IMR-90 (cell line): ENCODE results near the gene ACAP2. TPM values are rescaled to one million over a fixed set of nuclear protein-coding genes. Genes with fewer than 3 reads are reported as not detected.

Experiments
- ATAC-seq: fragments of 200-7000 bp; cut with Tn5 transposase; 2 replicates; pipeline ENCODE4 v1.9.1; 2020; ENCODE audit warnings: low read depth, mild to moderate bottlenecking, moderate library complexity
- BruUV-seq: library from RNA; stranded (reverse); fragments of 400-500 nt; replicated peaks from 2 replicates; lab custom pipeline; 2021; lab: Mats Ljungman, UMichigan
- CTCF ChIA-PET: fragments of 300-600 bp; formaldehyde crosslinking; extraction: SDS; loops from one replicate; lab custom pipeline; 2021; ENCODE audit warnings: antibody characterized with exemption; lab: Yijun Ruan, JAX
- POLR2A ChIA-PET: fragments of 300-600 bp; sonication (Branson Sonifier 250); formaldehyde crosslinking; loops from one replicate; lab custom pipeline; 2022; ENCODE audit warnings: antibody characterized with exemption; ENCODE audit not compliant: unreplicated experiment; lab: Charles Lee
- DNase-seq: peaks from one replicate; pipeline ENCODE4 v3.0.0; 2013
- H2AFZ ChIP-seq: replicated peaks from 2 replicates; pipeline ENCODE3; 2013; ENCODE audit warnings: low read length, mild to moderate bottlenecking; ENCODE audit not compliant: poor library complexity
- H2AK5ac ChIP-seq: 2 replicates; pipeline ENCODE4 v1.6.1; 2013; ENCODE audit warnings: low read depth, low read length, inconsistent platforms
- H2AK9ac ChIP-seq: replicated peaks from 2 replicates; pipeline ENCODE3; 2013; ENCODE audit warnings: mild to moderate bottlenecking, low read depth, low read length, moderate library complexity; ENCODE audit not compliant: poor library complexity
- H2BK120ac ChIP-seq: 2 replicates; pipeline ENCODE4 v1.6.1; 2013; ENCODE audit warnings: low read depth, low read length, inconsistent platforms
- H2BK15ac ChIP-seq: 3 replicates; pipeline ENCODE4 v1.6.1; 2013; ENCODE audit warnings: low read depth, low read length, inconsistent platforms
- H2BK20ac ChIP-seq: 2 replicates; pipeline ENCODE4 v1.6.1; 2013; ENCODE audit warnings: low read depth, mild to moderate bottlenecking, inconsistent platforms, low read length, moderate library complexity
- H2BK5ac ChIP-seq: 2 replicates; pipeline ENCODE4 v1.6.1; 2013; ENCODE audit warnings: mild to moderate bottlenecking, low read depth, low read length, inconsistent platforms; ENCODE audit not compliant: poor library complexity, severe bottlenecking
- H3K14ac ChIP-seq: replicated peaks from 2 replicates; pipeline ENCODE4 v1.6.1; 2013; ENCODE audit warnings: low read depth, low read length, inconsistent platforms
- H3K18ac ChIP-seq: 2 replicates; pipeline ENCODE4 v1.6.1; 2013; ENCODE audit warnings: low read depth, low read length, control low read depth
- H3K23ac ChIP-seq: 2 replicates; pipeline ENCODE4 v1.6.1; 2013; ENCODE audit warnings: low read depth, low read length, inconsistent platforms
- H3K27ac ChIP-seq: 2 replicates; pipeline ENCODE4 v1.5.1; 2013; ENCODE audit warnings: mild to moderate bottlenecking, control low read depth, low read length; ENCODE audit not compliant: insufficient read depth
- H3K27me3 ChIP-seq: 2 replicates; pipeline ENCODE4 v1.6.1; 2013; ENCODE audit warnings: low read length; ENCODE audit not compliant: control insufficient read depth, insufficient read depth
- H3K36me3 ChIP-seq: 2 replicates; pipeline ENCODE4 v1.6.1; 2013; ENCODE audit warnings: low read length, mixed read lengths; ENCODE audit not compliant: control insufficient read depth, insufficient read depth
- H3K4ac ChIP-seq: 2 replicates; pipeline ENCODE4 v1.6.1; 2013; ENCODE audit warnings: low read depth, low read length, inconsistent platforms
- H3K4me1 ChIP-seq: 2 replicates; pipeline ENCODE4 v1.6.1; 2013; ENCODE audit warnings: low read length, mixed read lengths; ENCODE audit not compliant: control insufficient read depth, insufficient read depth
- H3K4me2 ChIP-seq: 2 replicates; pipeline ENCODE4 v1.6.1; 2013; ENCODE audit warnings: low read depth, mild to moderate bottlenecking, control low read depth, low read length, moderate library complexity
- H3K4me3 ChIP-seq: 2 replicates; pipeline ENCODE4 v1.5.1; 2013; ENCODE audit warnings: low read depth, mild to moderate bottlenecking, control low read depth, low read length, moderate library complexity; ENCODE audit not compliant: insufficient read depth
- H3K56ac ChIP-seq: 2 replicates; pipeline ENCODE4 v1.6.1; 2013; ENCODE audit warnings: low read length, inconsistent platforms; ENCODE audit not compliant: insufficient read depth; ENCODE audit errors: extremely low read depth
- H3K79me1 ChIP-seq, 2 experiments: 2 replicates each; pipeline ENCODE4 v1.6.1; 2013; ENCODE audit warnings: low read length in 2 of 2, inconsistent platforms in 1 of 2, low read depth in 1 of 2
- H3K9ac ChIP-seq: 2 replicates; pipeline ENCODE4 v1.6.1; 2013; ENCODE audit warnings: low read depth, low read length, control low read depth
- H3K9me1 ChIP-seq: 2 replicates; pipeline ENCODE4 v1.6.1; 2013; ENCODE audit warnings: low read length, inconsistent platforms; ENCODE audit not compliant: insufficient read depth
- H3K9me3 ChIP-seq: 2 replicates; pipeline ENCODE4 v1.6.1; 2013; ENCODE audit warnings: low read length; ENCODE audit not compliant: control insufficient read depth, insufficient read depth
- H4K20me1 ChIP-seq: 2 replicates; pipeline ENCODE4 v1.6.1; 2013; ENCODE audit warnings: low read length, inconsistent platforms; ENCODE audit not compliant: insufficient read depth
- H4K5ac ChIP-seq: 2 replicates; pipeline ENCODE4 v1.6.1; 2013; ENCODE audit warnings: mild to moderate bottlenecking, low read depth, low read length, control low read depth
- H4K8ac ChIP-seq, 2 experiments: 2 replicates each; pipeline ENCODE4 v1.6.1; 2013; ENCODE audit warnings: low read depth in 2 of 2, low read length in 2 of 2, control low read depth in 1 of 2, inconsistent platforms in 1 of 2
- H4K91ac ChIP-seq: 2 replicates; pipeline ENCODE4 v1.6.1; 2013; ENCODE audit warnings: low read depth, low read length, inconsistent platforms; ENCODE audit not compliant: insufficient read depth
- ELK1 ChIP-seq: fragments of 150-350 bp; IDR thresholded peaks from 2 replicates; pipeline ENCODE4 v1.6.1; 2016; ENCODE audit warnings: low read depth, mild to moderate bottlenecking, low read length, moderate library complexity, borderline replicate concordance
- MXI1 ChIP-seq: IDR thresholded peaks from 2 replicates; pipeline ENCODE4 v1.6.1; 2012; ENCODE audit warnings: low read depth, mild to moderate bottlenecking, low read length, moderate library complexity, borderline replicate concordance
- RAD21 ChIP-seq: IDR thresholded peaks from 2 replicates; pipeline ENCODE4 v1.6.1; 2012; ENCODE audit warnings: low read length, improper control_type of control experiment
- RCOR1 ChIP-seq: IDR thresholded peaks from 2 replicates; pipeline ENCODE4 v1.6.1; 2012; ENCODE audit warnings: mild to moderate bottlenecking, low read length, improper control_type of control experiment; ENCODE audit not compliant: insufficient replicate concordance
- RFX5 ChIP-seq: IDR thresholded peaks from 2 replicates; pipeline ENCODE4 v1.8.0; 2012; ENCODE audit warnings: low read depth, mild to moderate bottlenecking, low read length, moderate library complexity
- WGBS, 2 experiments: methylation state at CpG; one replicate each; pipeline versions ENCODE4 v1.1.5 to v1.1.7; 2013; ENCODE audit warnings: missing lambda C conversion rate in 2 of 2; ENCODE audit not compliant: insufficient read length in 1 of 2; ENCODE audit errors: extremely low coverage in 2 of 2; 5-methylcytosine and 5-hydroxymethylcytosine counted together
- dilution Hi-C: fragments of 300-500 bp; cut with HindIII; formaldehyde crosslinking; loops from one replicate; pipeline ENCODE4 v1.14.3; 2018; ENCODE audit warnings: low sequenced_read_pairs; ENCODE audit not compliant: unreplicated experiment
- in situ Hi-C: fragments of 300-500 bp; cut with MboI; formaldehyde crosslinking; loops from 3 replicates; pipeline ENCODE4 v1.14.3; 2019; ENCODE audit warnings: low sequenced_read_pairs, inconsistent platforms, mixed read lengths
- intact Hi-C: fragments of 100-400 bp; cut with micrococcal nuclease; formaldehyde crosslinking; loops from 2 replicates; pipeline ENCODE4 v1.10.0; 2022
- polyA plus RNA-seq, 3 experiments: library from polyadenylated mRNA; depleted of rRNA; stranded (reverse); fragments of >200 nt; gene quantifications; 2 replicates each; pipeline ENCODE4 v1.2.3, GENCODE V29; 2012; ENCODE audit warnings: low replicate concordance in 1 of 3
- total RNA-seq: library from RNA; depleted of rRNA; stranded (reverse); fragments of >200 nt; gene quantifications from 2 replicates; pipeline ENCODE4 v1.2.3, GENCODE V29; 2012
- TF ChIP-seq, protein P1 (sequence below): fragments of 150-350 bp; IDR thresholded peaks from 2 replicates; pipeline ENCODE4 v1.6.1; 2017; ENCODE audit warnings: mild to moderate bottlenecking, antibody characterized with exemption, low read length, low read depth

ACAP2 gene
- total and polyA plus RNA-seq, 2 of the 4 experiments (the other 2 are of a cell fraction), result 11.9 to 35.1 TPM

GRCh38 chr3:195407531-195408409 is 35.0 kb downstream of the ACAP2 start:
- no peak overlapping the region for H3K18ac ChIP-seq
- no peak overlapping the region for H2BK120ac ChIP-seq
- no peak overlapping the region for H4K5ac ChIP-seq
- no peak overlapping the region for H3K4me3 ChIP-seq
- peaks cover 4% of the 10 kb centered on the region; the same call in 1 of the 2 replicates for H3K9me1 ChIP-seq
- H4K91ac ChIP-seq, result no peak overlapping the region
- dilution Hi-C loops (no loop called here), in situ Hi-C loops (no loop called here), intact Hi-C loops (no loop called here)
- no peaks in the 10 kb centered on the region for H3K27me3 ChIP-seq
- no TSS peak for BruUV-seq
- H4K8ac ChIP-seq, result no peak overlapping the region
- H2AK9ac ChIP-seq, result no peak overlapping the region
- H2AFZ ChIP-seq, result no peak overlapping the region
- no peak overlapping the region for H3K14ac ChIP-seq
- no peak overlapping the region for H2AK5ac ChIP-seq
- no peak overlapping the region for H3K27ac ChIP-seq
- no peaks in the 10 kb centered on the region for H3K9me3 ChIP-seq
- ATAC-seq (no peak), DNase-seq (no peak)
- ChIA-PET POLR2A (no interaction called here), CTCF (no interaction called here)
- peaks cover 2% of the 10 kb centered on the region; the same call in 1 of the 2 replicates for H3K36me3 ChIP-seq
- no peak overlapping the region for H3K4ac ChIP-seq
- no peaks in the 10 kb centered on the region for H3K4me1 ChIP-seq
- H4K20me1 ChIP-seq, result peaks cover 31% of the 10 kb centered on the region; the same call in 1 of the 2 replicates
- no peak for TF ChIP-seq MXI1
- no peak for TF ChIP-seq ELK1
- TF ChIP-seq RCOR1, result no peak
- TF ChIP-seq, protein P1, sequence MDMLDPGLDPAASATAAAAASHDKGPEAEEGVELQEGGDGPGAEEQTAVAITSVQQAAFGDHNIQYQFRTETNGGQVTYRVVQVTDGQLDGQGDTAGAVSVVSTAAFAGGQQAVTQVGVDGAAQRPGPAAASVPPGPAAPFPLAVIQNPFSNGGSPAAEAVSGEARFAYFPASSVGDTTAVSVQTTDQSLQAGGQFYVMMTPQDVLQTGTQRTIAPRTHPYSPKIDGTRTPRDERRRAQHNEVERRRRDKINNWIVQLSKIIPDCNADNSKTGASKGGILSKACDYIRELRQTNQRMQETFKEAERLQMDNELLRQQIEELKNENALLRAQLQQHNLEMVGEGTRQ, result no peak
- no peak for TF ChIP-seq RAD21
- no peak for TF ChIP-seq RFX5
- H2BK15ac ChIP-seq, result no peak overlapping the region
- peaks cover 21 to 55% of the 10 kb centered on the region in 2 experiments for H3K79me1 ChIP-seq
- H2BK20ac ChIP-seq, result no peak overlapping the region
- H3K56ac ChIP-seq, result no peak overlapping the region
- H3K23ac ChIP-seq, result no peak overlapping the region
- no peak overlapping the region for H3K9ac ChIP-seq
- H2BK5ac ChIP-seq, result no peak overlapping the region
- 100% methylated on average over 3 of the region's 12 CpGs; no CpG with 5 or more reads in 1 of the 2 experiments for WGBS, 2 experiments
- no peak overlapping the region for H3K4me2 ChIP-seq
